Measurements from ENCODE around the gene PIK3R6.

DNA sequence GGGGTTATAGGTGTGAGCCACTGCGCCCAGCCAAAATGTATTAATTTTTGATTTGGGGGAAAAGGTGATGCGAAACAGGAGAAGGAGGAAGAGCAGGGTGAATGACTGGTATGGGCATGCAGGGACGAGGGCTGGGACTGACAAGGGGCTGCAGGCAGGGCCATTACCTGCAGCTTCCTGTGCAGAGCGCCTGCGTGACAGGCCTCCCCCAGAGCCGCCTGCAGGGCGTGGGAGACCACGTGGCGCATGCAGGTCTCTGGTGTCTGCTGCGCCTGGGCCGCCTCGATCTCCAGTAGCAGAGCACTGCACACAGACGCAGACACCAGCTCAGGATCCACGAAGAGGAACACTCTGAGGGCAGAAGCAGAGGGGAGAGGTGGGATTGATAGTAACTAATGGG, 32.4 kb downstream of the PIK3R6 start:
- TF ChIP-seq EZH2phosphoT487 (IDR thresholded peaks at IDR 0.05; ENCODE audit: insufficient read depth, low read depth) (no peak), EZH2 (IDR thresholded peaks at IDR 0.05; ENCODE audit: insufficient read depth, poor library complexity, severe bottlenecking) (no peak)
